Osteoblast (primary cell): ENCODE data around the gene TTC3. TPM values are rescaled to one million over a fixed set of nuclear protein-coding genes. Genes with fewer than 3 reads are reported as not detected.
A peak's percentile ranks its signal among the peaks of the same experiment; 100 is the strongest.

Experiments used
- DNase-seq: peaks from one replicate; pipeline ENCODE4 v3.0.0; 2011; ENCODE audit warnings: low spot score, mixed read lengths; ENCODE audit not compliant: insufficient read length; ENCODE audit errors: missing footprints
- H2AFZ ChIP-seq: 2 replicates; pipeline ENCODE4 v1.6.0; 2011; ENCODE audit warnings: mild to moderate bottlenecking, low read length
- H3K27ac ChIP-seq: 2 replicates; pipeline ENCODE4 v1.5.1; 2011; ENCODE audit warnings: mild to moderate bottlenecking, low read depth, low read length, moderate library complexity
- H3K27me3 ChIP-seq: 2 replicates; pipeline ENCODE4 v1.6.0; 2012; ENCODE audit warnings: mild to moderate bottlenecking, control low read depth, inconsistent platforms, low read length, moderate library complexity; ENCODE audit not compliant: insufficient read depth
- H3K36me3 ChIP-seq: 2 replicates; pipeline ENCODE4 v1.5.1; 2011; ENCODE audit warnings: mild to moderate bottlenecking, low read length, control low read depth, moderate library complexity; ENCODE audit not compliant: insufficient read depth
- H3K4me1 ChIP-seq: 2 replicates; pipeline ENCODE4 v1.5.1; 2011; ENCODE audit warnings: mild to moderate bottlenecking, low read length, control low read depth, moderate library complexity; ENCODE audit not compliant: insufficient read depth
- H3K4me2 ChIP-seq: 2 replicates; pipeline ENCODE4 v1.6.0; 2011; ENCODE audit warnings: mild to moderate bottlenecking, low read length; ENCODE audit not compliant: insufficient read depth
- H3K4me3 ChIP-seq: fragments of 200-600 bp; sonication (generic); 3 replicates; pipeline ENCODE4 v1.5.1; 2012; ENCODE audit warnings: mild to moderate bottlenecking, low read length, inconsistent platforms; ENCODE audit not compliant: insufficient read depth
- H3K79me2 ChIP-seq: 2 replicates; pipeline ENCODE4 v1.6.0; 2012; ENCODE audit warnings: mild to moderate bottlenecking, low read length, control low read depth, inconsistent platforms; ENCODE audit not compliant: insufficient read depth
- H3K9me3 ChIP-seq: 2 replicates; pipeline ENCODE4 v1.5.1; 2011; ENCODE audit warnings: low read depth, low read length, control low read depth
- H4K20me1 ChIP-seq: 2 replicates; pipeline ENCODE4 v1.6.0; 2012; ENCODE audit warnings: mild to moderate bottlenecking, low read length, control low read depth; ENCODE audit not compliant: insufficient read depth
- CTCF ChIP-seq: IDR thresholded peaks from 2 replicates; pipeline ENCODE4 v1.5.1; 2011; ENCODE audit warnings: mild to moderate bottlenecking, low read depth, low read length, moderate library complexity; ENCODE audit errors: extremely low read depth
- total RNA-seq: library from RNA; depleted of rRNA; stranded (reverse); fragments of >200 nt; gene quantifications from 2 replicates; pipeline ENCODE4 v1.2.3, GENCODE V29; 2012

Gene TTC3
- total RNA-seq, 1 donor = 364 TPM

- H3K4me3 ChIP-seq = no peak overlapping the region
- H4K20me1 ChIP-seq = no peaks in the 10 kb centered on the region
- DNase-seq = peak; percentile 31
- H3K27ac ChIP-seq = no peak overlapping the region
- TF ChIP-seq CTCF = no peak
- no peaks in the 10 kb centered on the region for H3K79me2 ChIP-seq
- no peaks in the 10 kb centered on the region for H3K9me3 ChIP-seq
- H3K4me1 ChIP-seq = peaks cover 28% of the 10 kb centered on the region
- no peak overlapping the region for H3K4me2 ChIP-seq
- H2AFZ ChIP-seq = no peak overlapping the region
- H3K36me3 ChIP-seq = no peaks in the 10 kb centered on the region
- peaks cover 3% of the 10 kb centered on the region for H3K27me3 ChIP-seq
These were observed 14.8 kb upstream of the TTC3 start for GRCh38 chr21:37058261-37058660.

GRCh38 chr21:37059181-37059580 lies 13.9 kb upstream of the TTC3 start:
- H2AFZ ChIP-seq = no peak overlapping the region
- no peak overlapping the region for H3K4me3 ChIP-seq
- H3K36me3 ChIP-seq = no peaks in the 10 kb centered on the region
- no peak for TF ChIP-seq CTCF
- H3K79me2 ChIP-seq = no peaks in the 10 kb centered on the region
- H3K9me3 ChIP-seq = no peaks in the 10 kb centered on the region
- DNase-seq = no peak
- peaks cover 28% of the 10 kb centered on the region for H3K4me1 ChIP-seq
- H4K20me1 ChIP-seq = no peaks in the 10 kb centered on the region
- H3K4me2 ChIP-seq = no peak overlapping the region
- no peak overlapping the region for H3K27ac ChIP-seq
- H3K27me3 ChIP-seq = peaks cover 3% of the 10 kb centered on the region

DNA sequence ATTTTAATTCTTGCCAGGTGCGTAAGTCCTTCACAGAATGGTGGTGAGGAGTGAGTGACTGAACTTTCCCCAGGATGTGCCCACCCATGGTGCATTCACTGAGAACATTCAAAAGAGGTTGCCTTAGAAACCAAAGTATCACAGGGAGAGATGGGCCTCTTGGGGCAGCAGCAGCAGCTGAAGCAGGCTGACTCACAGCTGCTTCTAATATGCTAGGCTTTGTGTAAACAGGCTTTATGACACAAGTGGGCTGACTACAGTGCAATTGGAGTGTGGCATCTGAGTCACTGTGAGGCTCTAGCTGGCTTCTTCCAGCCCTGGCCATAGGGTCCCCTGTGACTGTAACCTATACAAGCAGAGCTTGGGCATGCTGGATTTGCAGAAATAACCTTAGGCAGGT lies 12.8 kb upstream of the TTC3 start:
- no peak overlapping the region for H2AFZ ChIP-seq

More for the DNA sequence above, 12.8 kb upstream of the TTC3 start:
- no peaks in the 10 kb centered on the region for H3K79me2 ChIP-seq
- no peaks in the 10 kb centered on the region for H3K27me3 ChIP-seq
- DNase-seq = peak; percentile 95
- no peaks in the 10 kb centered on the region for H3K36me3 ChIP-seq
- H4K20me1 ChIP-seq = no peaks in the 10 kb centered on the region
- TF ChIP-seq CTCF = peak; percentile 10
- H3K4me1 ChIP-seq = peaks cover 28% of the 10 kb centered on the region
- peak overlapping the region; percentile 29 for H3K4me2 ChIP-seq
- peak overlapping the region; percentile 77 for H3K27ac ChIP-seq
- no peaks in the 10 kb centered on the region for H3K9me3 ChIP-seq
- H3K4me3 ChIP-seq = no peak overlapping the region
